ENCODE data around the gene PDZD4.

Gene PDZD4

GRCh38 chrX:153781428-153782047 is 48.8 kb downstream of the PDZD4 start:
- DNase-seq: no peak

- peak; percentile 10 for DNase-seq
Measured at GRCh38 chrX:153780678-153781427, 49.5 kb downstream of the PDZD4 start, which contains the start of gene SRPK3. TSS of gene SRPK3 (plus strand) at chrX:153781041. CDS start at chrX:153781087, 46 bp downstream.

GRCh38 chrX:153779891-153780677 is 50.3 kb downstream of the PDZD4 start:
- no peak for DNase-seq

GRCh38 chrX:153778684-153779101 is 51.7 kb downstream of the PDZD4 start:
- DNase-seq: no peak

- DNase-seq: no peak
Measured at GRCh38 chrX:153778181-153778580, 52.2 kb downstream of the PDZD4 start.

- no peak for DNase-seq
Measured at GRCh38 chrX:153777261-153778090, 52.9 kb downstream of the PDZD4 start.

GRCh38 chrX:153776611-153777045 is 53.7 kb downstream of the PDZD4 start:
- DNase-seq: no peak

GRCh38 chrX:153776120-153776599 is 54.2 kb downstream of the PDZD4 start:
- no peak for DNase-seq

- DNase-seq: no peak
Measured at GRCh38 chrX:153775293-153776119, 54.8 kb downstream of the PDZD4 start.

- no peak for DNase-seq
Measured at GRCh38 chrX:153774576-153775292, 55.6 kb downstream of the PDZD4 start.

GRCh38 chrX:153773741-153774575 is 56.4 kb downstream of the PDZD4 start:
- no peak for DNase-seq

- no peak for DNase-seq
Measured at GRCh38 chrX:153773218-153773611, 57.1 kb downstream of the PDZD4 start.

- DNase-seq: no peak
Measured at GRCh38 chrX:153772316-153773217, 57.8 kb downstream of the PDZD4 start.

GRCh38 chrX:153771415-153772315 is 58.7 kb downstream of the PDZD4 start:
- DNase-seq: no peak

- DNase-seq: no peak
Measured at GRCh38 chrX:153770601-153771414, 59.5 kb downstream of the PDZD4 start.

GRCh38 chrX:153769865-153770600 is 60.3 kb downstream of the PDZD4 start:
- no peak for DNase-seq
